ENCODE measurements around the gene ZNF175. TPM values are rescaled to one million over a fixed set of nuclear protein-coding genes. Genes with fewer than 3 reads are reported as not detected.

Gene ZNF175
- polyA plus RNA-seq, 2 donors, result 1.5 to 1.9 TPM

DNA sequence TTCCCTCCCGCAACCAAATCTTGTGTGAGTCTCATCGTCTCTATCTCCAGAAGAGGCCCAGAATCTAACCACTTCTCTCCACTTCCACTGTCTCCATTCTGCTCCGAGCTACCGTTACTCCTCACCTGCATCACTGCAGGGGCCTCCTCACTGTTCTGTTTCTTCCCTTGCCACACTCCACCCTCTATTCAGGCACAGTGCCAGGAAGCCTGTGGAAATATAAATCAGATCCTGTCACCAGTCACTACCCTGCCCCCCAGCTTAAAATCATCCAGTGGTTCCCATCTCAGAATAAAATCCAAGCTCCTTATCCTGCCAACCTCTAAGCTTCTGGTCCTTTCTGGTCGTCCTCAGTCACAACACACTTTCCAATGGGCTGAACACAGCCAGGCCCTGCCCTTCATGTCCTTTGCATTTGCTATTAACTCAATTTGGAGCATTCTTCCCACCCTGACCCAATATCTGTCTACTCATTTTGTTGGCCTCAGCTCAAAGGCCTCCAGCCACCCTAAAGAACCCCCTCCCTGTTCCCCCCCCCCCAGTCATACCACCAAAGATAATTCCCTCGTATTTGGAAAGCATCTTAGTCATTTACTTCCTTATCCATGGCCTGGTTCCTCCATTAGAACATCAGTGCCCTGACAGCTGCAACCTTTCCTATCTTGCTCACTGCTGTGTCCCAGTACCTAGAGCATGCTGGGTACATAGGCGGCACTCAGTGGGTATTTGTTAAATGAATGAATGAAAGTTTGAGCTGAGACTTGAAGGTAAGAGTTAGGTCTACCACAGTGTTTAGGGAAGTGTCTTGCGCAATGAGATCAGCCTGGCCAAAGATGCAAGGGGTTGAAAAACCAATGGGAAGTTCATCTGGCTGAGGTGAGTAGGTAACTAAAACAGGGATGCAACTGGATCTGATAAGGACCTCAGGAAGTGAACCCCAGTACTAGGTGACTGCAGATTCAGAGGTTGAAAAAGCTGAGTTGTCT, 24.4 kb downstream of the ZNF175 start:
- Histone ChIP-seq H3K9me3 (ENCODE audit: control insufficient read depth in 2 of 2, insufficient read depth in 1 of 2, low read depth in 1 of 2, low read length in 1 of 2) (peaks cover 0 to 5% of the 10 kb centered on the region in 2 donors), H3K36me3 (ENCODE audit: control insufficient read depth in 2 of 2, insufficient read depth in 2 of 2, low read length in 1 of 2) (no peaks in the 10 kb centered on the region), H3K27ac (ENCODE audit: low read depth in 2 of 2, low read length in 1 of 2) (no peak overlapping the region), H3K4me3 (ENCODE audit: low read depth in 1 of 2, low read length in 2 of 2) (peak overlapping the region; percentile 60 to 64), H3K4me1 (ENCODE audit: control insufficient read depth in 2 of 2, insufficient read depth in 2 of 2, low read length in 1 of 2) (peaks cover 0 to 14% of the 10 kb centered on the region in 2 donors), H3K27me3 (ENCODE audit: control insufficient read depth in 1 of 2, insufficient read depth in 2 of 2, low read length in 2 of 2) (no peaks in the 10 kb centered on the region)
- 86 to 88% methylated on average over 8 of the region's 8 CpGs for WGBS, 2 donors

DNA sequence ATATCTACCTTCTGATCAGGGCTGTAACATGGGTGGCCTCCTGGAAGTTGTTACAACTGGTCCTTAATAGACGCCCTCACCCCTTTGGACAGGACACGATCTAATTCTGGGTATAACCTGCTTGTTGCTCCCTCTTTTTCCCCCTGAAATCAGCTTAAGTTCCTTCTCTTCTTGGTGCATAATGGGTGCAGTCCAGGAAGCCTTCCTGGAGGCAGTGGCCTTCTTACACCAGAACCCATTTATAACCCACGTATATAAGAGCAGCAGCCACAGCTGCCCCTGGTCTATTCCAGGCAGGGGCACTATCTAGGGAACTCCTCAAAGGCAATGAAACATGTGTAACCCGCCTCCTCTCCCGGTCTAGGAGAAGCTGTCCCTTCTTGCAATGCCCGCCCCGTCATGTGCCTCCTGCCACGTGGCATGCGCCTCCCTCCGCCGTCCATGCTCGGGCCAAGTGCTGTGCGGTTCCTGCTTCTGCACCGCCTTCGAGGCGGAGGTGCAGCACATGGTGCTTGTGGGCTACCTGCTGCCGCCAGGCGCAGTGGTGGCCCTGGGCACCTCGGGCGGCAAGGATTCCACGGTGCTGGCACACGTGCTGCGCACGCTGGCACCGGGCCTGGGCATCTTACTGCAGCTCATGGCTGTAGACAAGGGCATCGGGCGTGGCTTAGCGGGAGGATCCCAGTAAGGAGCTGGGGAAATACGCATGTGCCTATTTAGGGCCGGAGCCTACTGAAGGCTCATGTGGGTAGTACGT, 27.3 kb downstream of the ZNF175 start:
- WGBS, 2 donors, result 94 to 95% methylated on average over 31 of the region's 31 CpGs

DNA sequence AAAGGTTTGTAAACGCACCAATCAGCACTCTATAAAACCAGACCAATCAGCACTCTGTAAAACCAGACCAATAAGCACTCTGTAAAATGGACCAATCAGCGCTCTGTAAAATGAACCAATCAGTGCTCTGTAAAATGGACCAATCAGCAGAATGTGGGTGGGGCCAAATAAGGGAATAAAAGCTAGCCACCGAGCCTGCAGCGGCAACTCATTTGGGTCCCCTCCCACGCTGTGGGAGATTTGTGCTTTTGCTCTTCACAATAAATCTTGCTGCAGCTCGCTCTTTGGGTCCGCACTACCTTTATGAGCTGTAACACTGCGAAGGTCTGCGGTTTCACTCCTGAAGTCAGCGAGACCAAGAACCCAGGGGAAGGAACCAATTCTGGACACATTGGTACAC, 28.0 kb downstream of the ZNF175 start:
- Histone ChIP-seq H3K4me1 (ENCODE audit: control insufficient read depth in 2 of 2, insufficient read depth in 2 of 2, low read length in 1 of 2) (peaks cover 0 to 4% of the 10 kb centered on the region in 2 donors), H3K27me3 (ENCODE audit: control insufficient read depth in 1 of 2, insufficient read depth in 2 of 2, low read length in 2 of 2) (no peaks in the 10 kb centered on the region), H3K4me3 (ENCODE audit: low read depth in 1 of 2, low read length in 2 of 2) (no peak overlapping the region), H3K36me3 (ENCODE audit: control insufficient read depth in 2 of 2, insufficient read depth in 2 of 2, low read length in 1 of 2) (no peaks in the 10 kb centered on the region), H3K27ac (ENCODE audit: low read depth in 2 of 2, low read length in 1 of 2) (no peak overlapping the region), H3K9me3 (ENCODE audit: control insufficient read depth in 2 of 2, insufficient read depth in 1 of 2, low read depth in 1 of 2, low read length in 1 of 2) (peaks cover 0 to 5% of the 10 kb centered on the region in 2 donors)
- 94 to 98% methylated on average over 10 of the region's 10 CpGs for WGBS, 2 donors

More for the DNA sequence above, 27.3 kb downstream of the ZNF175 start:
- no peaks in the 10 kb centered on the region for H3K27me3 ChIP-seq (ENCODE audit: control insufficient read depth in 1 of 2, insufficient read depth in 2 of 2, low read length in 2 of 2)
- peaks cover 0 to 10% of the 10 kb centered on the region in 2 donors for H3K4me1 ChIP-seq (ENCODE audit: control insufficient read depth in 2 of 2, insufficient read depth in 2 of 2, low read length in 1 of 2)
- no peak overlapping the region for H3K4me3 ChIP-seq (ENCODE audit: low read depth in 1 of 2, low read length in 2 of 2)
- peaks cover 0 to 5% of the 10 kb centered on the region in 2 donors for H3K9me3 ChIP-seq (ENCODE audit: control insufficient read depth in 2 of 2, insufficient read depth in 1 of 2, low read depth in 1 of 2, low read length in 1 of 2)
- H3K36me3 ChIP-seq (ENCODE audit: control insufficient read depth in 2 of 2, insufficient read depth in 2 of 2, low read length in 1 of 2), result no peaks in the 10 kb centered on the region
- H3K27ac ChIP-seq (ENCODE audit: low read depth in 2 of 2, low read length in 1 of 2), result no peak overlapping the region

DNA sequence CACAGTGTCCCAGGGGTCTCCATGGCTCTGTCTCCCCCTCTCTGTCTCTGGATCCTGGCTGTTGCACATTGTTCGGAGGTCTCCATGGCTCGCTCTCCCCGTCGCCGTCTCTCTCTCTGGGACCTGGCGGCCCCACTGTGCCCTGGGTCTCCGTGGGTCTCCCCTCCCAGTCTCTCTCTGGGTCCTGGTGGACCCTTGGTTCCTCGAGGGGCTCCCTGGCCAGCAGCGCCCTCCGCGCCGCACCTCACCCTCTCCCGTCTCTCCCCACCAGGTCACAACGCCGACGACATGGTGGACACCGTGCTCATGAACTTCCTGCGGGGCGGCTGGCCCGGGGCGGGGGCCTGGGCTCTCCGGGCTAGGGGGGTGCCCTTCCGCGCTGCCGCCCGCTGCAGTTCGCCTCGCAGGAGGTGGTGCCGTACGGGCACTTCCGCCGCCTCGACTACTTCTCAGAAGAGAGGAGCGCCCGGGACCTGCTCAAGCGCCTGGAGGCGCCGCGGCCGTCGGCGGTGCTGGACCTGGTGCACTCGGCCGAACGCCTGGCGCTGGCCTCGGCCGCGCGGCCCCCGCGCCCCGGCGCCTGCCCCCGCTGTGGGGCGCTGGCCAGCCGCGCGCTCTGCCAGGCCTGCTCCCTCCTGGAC, 30.0 kb downstream of the ZNF175 start:
- H3K27me3 ChIP-seq (ENCODE audit: control insufficient read depth in 1 of 2, insufficient read depth in 2 of 2, low read length in 2 of 2), result no peaks in the 10 kb centered on the region
- no peak overlapping the region for H3K4me3 ChIP-seq (ENCODE audit: low read depth in 1 of 2, low read length in 2 of 2)
- no peak overlapping the region for H3K27ac ChIP-seq (ENCODE audit: low read depth in 2 of 2, low read length in 1 of 2)

DNA sequence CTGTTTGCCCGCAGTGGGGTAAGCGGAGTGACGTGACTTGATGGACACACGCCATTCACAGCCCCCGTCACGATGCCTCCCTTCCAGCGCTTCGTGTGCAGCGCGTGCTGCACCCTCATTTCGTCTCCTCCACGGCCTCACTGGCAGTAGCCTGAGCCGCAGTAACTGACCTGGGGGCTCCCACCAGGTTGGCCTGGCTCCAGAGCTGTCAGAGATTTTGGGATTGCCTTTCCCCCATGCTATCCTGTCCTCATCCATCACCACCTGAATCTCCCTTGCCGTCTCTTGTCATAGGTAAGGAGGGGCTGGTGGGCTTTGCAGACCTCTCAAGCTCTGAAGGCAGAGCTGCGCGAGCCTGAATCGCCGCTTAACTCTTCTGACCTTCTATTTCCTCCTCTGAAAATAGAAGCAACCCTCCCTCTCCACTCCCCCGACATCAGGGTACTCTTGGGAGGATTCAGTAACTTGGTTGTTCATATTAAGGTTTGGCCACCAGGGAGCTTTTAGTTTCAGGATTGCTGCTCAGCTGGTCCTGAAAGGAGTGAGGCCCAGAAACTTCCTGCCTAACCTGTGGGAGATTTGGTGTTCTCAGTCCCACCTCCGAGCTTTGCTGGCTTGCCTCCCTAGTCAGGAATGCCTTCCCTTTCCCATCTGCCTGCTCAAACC, 31.2 kb downstream of the ZNF175 start:
- Histone ChIP-seq H3K9me3 (ENCODE audit: control insufficient read depth in 2 of 2, insufficient read depth in 1 of 2, low read depth in 1 of 2, low read length in 1 of 2) (peaks cover 0 to 5% of the 10 kb centered on the region in 2 donors), H3K36me3 (ENCODE audit: control insufficient read depth in 2 of 2, insufficient read depth in 2 of 2, low read length in 1 of 2) (no peaks in the 10 kb centered on the region), H3K4me1 (ENCODE audit: control insufficient read depth in 2 of 2, insufficient read depth in 2 of 2, low read length in 1 of 2) (no peaks in the 10 kb centered on the region), H3K27me3 (ENCODE audit: control insufficient read depth in 1 of 2, insufficient read depth in 2 of 2, low read length in 2 of 2) (no peaks in the 10 kb centered on the region), H3K4me3 (ENCODE audit: low read depth in 1 of 2, low read length in 2 of 2) (no peak overlapping the region), H3K27ac (ENCODE audit: low read depth in 2 of 2, low read length in 1 of 2) (no peak overlapping the region)
- 89 to 90% methylated on average over 20 of the region's 20 CpGs for WGBS, 2 donors

More for the DNA sequence above, 30.0 kb downstream of the ZNF175 start:
- 20 to 22% methylated on average over 48 to 59 of the region's 59 CpGs for WGBS, 2 donors
- H3K9me3 ChIP-seq (ENCODE audit: control insufficient read depth in 2 of 2, insufficient read depth in 1 of 2, low read depth in 1 of 2, low read length in 1 of 2), result peaks cover 0 to 5% of the 10 kb centered on the region in 2 donors
- no peaks in the 10 kb centered on the region for H3K36me3 ChIP-seq (ENCODE audit: control insufficient read depth in 2 of 2, insufficient read depth in 2 of 2, low read length in 1 of 2)
- H3K4me1 ChIP-seq (ENCODE audit: control insufficient read depth in 2 of 2, insufficient read depth in 2 of 2, low read length in 1 of 2), result no peaks in the 10 kb centered on the region

DNA sequence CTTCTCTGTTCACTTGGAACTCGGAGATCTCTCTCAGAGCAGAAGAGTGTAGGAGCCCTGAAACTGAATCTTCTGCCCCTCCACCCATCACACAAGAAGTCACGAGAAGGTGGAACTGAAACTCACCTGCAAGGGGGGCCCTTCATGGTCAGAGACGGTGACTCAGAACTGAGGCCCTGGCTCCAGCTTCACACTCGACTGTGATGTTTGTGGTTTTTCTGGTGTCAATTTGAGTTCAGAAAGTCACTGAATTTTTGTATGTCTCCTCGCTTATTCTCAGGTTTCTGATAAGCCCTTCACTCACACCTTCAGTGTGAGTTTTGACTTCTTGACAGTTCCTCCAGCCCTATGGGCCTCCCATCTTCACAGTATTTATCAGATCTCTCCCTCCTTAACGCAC, 36.0 kb downstream of the ZNF175 start:
- no peaks in the 10 kb centered on the region for H3K36me3 ChIP-seq (ENCODE audit: control insufficient read depth in 2 of 2, insufficient read depth in 2 of 2, low read length in 1 of 2)
- no peaks in the 10 kb centered on the region for H3K4me1 ChIP-seq (ENCODE audit: control insufficient read depth in 2 of 2, insufficient read depth in 2 of 2, low read length in 1 of 2)
- no peak overlapping the region for H3K27ac ChIP-seq (ENCODE audit: low read depth in 2 of 2, low read length in 1 of 2)
- no peak overlapping the region for H3K4me3 ChIP-seq (ENCODE audit: low read depth in 1 of 2, low read length in 2 of 2)
- H3K27me3 ChIP-seq (ENCODE audit: control insufficient read depth in 1 of 2, insufficient read depth in 2 of 2, low read length in 2 of 2), result no peaks in the 10 kb centered on the region
- H3K9me3 ChIP-seq (ENCODE audit: control insufficient read depth in 2 of 2, insufficient read depth in 1 of 2, low read depth in 1 of 2, low read length in 1 of 2), result peaks cover 0 to under 1% of the 10 kb centered on the region in 2 donors
- WGBS, 2 donors, result 63 to 64% methylated on average over 6 of the region's 6 CpGs

DNA sequence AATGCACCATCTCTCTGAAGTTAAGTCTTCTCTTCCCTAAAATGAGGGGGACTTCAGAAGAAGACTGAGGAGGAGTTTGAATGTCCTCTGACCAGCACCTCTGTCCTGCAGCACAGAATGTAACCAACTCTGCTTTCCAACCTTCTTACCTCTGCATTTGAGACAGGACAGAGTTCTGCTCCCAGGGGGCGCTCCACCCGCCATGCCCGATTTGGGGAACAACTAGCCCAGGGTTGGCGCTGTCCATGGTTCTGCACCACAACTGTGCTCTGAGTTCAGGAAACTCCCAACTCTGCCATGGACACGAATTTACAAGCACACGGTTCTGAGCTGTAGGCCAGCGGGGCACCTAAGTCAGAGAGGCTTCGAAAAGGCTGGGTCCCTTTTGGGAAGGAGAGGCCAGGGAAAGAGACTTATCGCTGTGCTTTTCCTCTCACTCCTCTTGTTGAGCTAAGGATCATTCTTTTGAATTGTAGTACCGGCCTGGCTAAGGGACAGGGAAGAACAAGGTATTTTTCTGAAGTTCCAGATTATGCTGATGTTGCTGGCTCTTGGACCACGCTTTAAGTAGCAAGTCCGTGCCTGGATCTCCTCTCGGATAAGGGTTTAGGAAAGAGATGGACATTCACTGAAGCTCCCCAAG, 37.0 kb downstream of the ZNF175 start:
- no peaks in the 10 kb centered on the region for H3K27me3 ChIP-seq (ENCODE audit: control insufficient read depth in 1 of 2, insufficient read depth in 2 of 2, low read length in 2 of 2)
- H3K4me3 ChIP-seq (ENCODE audit: low read depth in 1 of 2, low read length in 2 of 2), result no peak overlapping the region
- H3K9me3 ChIP-seq (ENCODE audit: control insufficient read depth in 2 of 2, insufficient read depth in 1 of 2, low read depth in 1 of 2, low read length in 1 of 2), result peaks cover 2 to 6% of the 10 kb centered on the region in 2 donors
- WGBS, 2 donors, result 27% methylated on average over 13 of the region's 13 CpGs
- no peaks in the 10 kb centered on the region for H3K36me3 ChIP-seq (ENCODE audit: control insufficient read depth in 2 of 2, insufficient read depth in 2 of 2, low read length in 1 of 2)
- no peak overlapping the region for H3K27ac ChIP-seq (ENCODE audit: low read depth in 2 of 2, low read length in 1 of 2)
- H3K4me1 ChIP-seq (ENCODE audit: control insufficient read depth in 2 of 2, insufficient read depth in 2 of 2, low read length in 1 of 2), result no peaks in the 10 kb centered on the region

DNA sequence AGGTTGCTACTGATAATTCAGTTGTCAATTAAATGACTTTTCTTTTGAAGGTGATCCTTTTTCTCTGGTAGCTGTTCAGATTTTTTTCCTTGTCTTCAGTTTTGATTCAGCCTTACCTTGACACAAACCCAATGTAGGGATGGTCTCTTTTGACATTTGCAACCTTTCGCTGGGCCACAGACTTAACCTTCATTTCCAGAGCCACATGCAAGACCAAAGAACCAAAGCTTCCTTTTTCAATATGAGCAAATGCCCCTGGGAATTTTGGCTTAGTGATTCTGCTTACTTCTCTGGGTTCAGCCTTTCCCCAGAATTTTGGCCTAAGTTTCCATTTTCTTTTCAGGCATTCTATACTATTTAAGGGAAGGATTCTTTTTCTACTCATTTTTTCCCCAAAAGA, 39.5 kb downstream of the ZNF175 start:
- Histone ChIP-seq H3K4me3 (ENCODE audit: low read depth in 1 of 2, low read length in 2 of 2) (no peak overlapping the region), H3K9me3 (ENCODE audit: control insufficient read depth in 2 of 2, insufficient read depth in 1 of 2, low read depth in 1 of 2, low read length in 1 of 2) (peaks cover 2 to 7% of the 10 kb centered on the region in 2 donors), H3K27me3 (ENCODE audit: control insufficient read depth in 1 of 2, insufficient read depth in 2 of 2, low read length in 2 of 2) (no peaks in the 10 kb centered on the region), H3K27ac (ENCODE audit: low read depth in 2 of 2, low read length in 1 of 2) (no peak overlapping the region), H3K4me1 (ENCODE audit: control insufficient read depth in 2 of 2, insufficient read depth in 2 of 2, low read length in 1 of 2) (no peaks in the 10 kb centered on the region), H3K36me3 (ENCODE audit: control insufficient read depth in 2 of 2, insufficient read depth in 2 of 2, low read length in 1 of 2) (no peaks in the 10 kb centered on the region)
- 73 to 75% methylated on average over 1 of the region's 1 CpG for WGBS, 2 donors
